Ovary (tissue), 9 donors: ENCODE data around the gene RAPH1. TPM values are rescaled to one million over a fixed set of nuclear protein-coding genes. Genes with fewer than 3 reads are reported as not detected.

Experiments
- DNase-seq, 5 donors: peaks; one replicate each; pipeline ENCODE4 v3.0.0-alpha.2; 2019 to 2020
- H3K27ac ChIP-seq, 2 donors: fragments of 200-600 bp; one replicate each; pipeline versions ENCODE4 v1.5.1 to v1.8.0; 2019 to 2022
- H3K27me3 ChIP-seq: fragments of 200-600 bp; one replicate; pipeline ENCODE4 v1.8.0; 2022
- H3K36me3 ChIP-seq: fragments of 200-600 bp; sonication (generic); one replicate; pipeline ENCODE4 v1.5.1; 2019
- H3K4me1 ChIP-seq: one replicate; pipeline ENCODE4 v1.8.1; 2013; ENCODE audit warnings: mild to moderate bottlenecking, moderate library complexity; ENCODE audit not compliant: insufficient read depth
- H3K4me3 ChIP-seq: fragments of 200-600 bp; sonication (generic); one replicate; pipeline ENCODE4 v1.5.1; 2017
- H3K9me3 ChIP-seq, 2 donors: fragments of 200-600 bp in 1 of 2; sonication (generic) in 1 of 2; one replicate each; pipeline versions ENCODE4 v1.5.1 to v1.8.1; 2013 to 2019; ENCODE audit warnings: mild to moderate bottlenecking in 1 of 2, moderate library complexity in 1 of 2
- CTCF ChIP-seq, 3 donors: fragments of 450-650 bp in 2 of 3; fragments of 200-600 bp in 1 of 3; IDR thresholded peaks; one replicate each; pipeline versions ENCODE4 v1.5.1 to v1.8.0; 2016 to 2022; ENCODE audit warnings: antibody characterized with exemption in 3 of 3, mild to moderate bottlenecking in 1 of 3
- EP300 ChIP-seq: sonication (generic); formaldehyde crosslinking; IDR thresholded peaks from one replicate; pipeline ENCODE4 v1.6.1; 2017; ENCODE audit warnings: antibody characterized with exemption
- POLR2A ChIP-seq: fragments of 450-650 bp; IDR thresholded peaks from one replicate; pipeline ENCODE4 v1.6.1; 2017; ENCODE audit warnings: antibody characterized with exemption, mild to moderate bottlenecking, moderate library complexity
- WGBS, 3 donors: extraction: QIAGEN DNeasy Blood & Tissue Kit in 1 of 3; methylation state at CpG; one replicate each; pipeline versions ENCODE4 v1.1.5 to v1.1.7; 2013 to 2017; 5-methylcytosine and 5-hydroxymethylcytosine counted together
- intact Hi-C, 4 donors: fragments of 100-400 bp; cut with DNase I; formaldehyde crosslinking; loops; one replicate each; pipeline versions ENCODE4 v1.11.0 to v1.15.1; 2022 to 2023
- polyA plus RNA-seq, 2 donors: library from polyadenylated mRNA; stranded (reverse); fragments of 200-250 nt in 1 of 2; fragments of 350-450 nt in 1 of 2; fragmentation: Illumina TruSeq in 1 of 2; extraction: RNeasy Lipid Tissue Mini Kit (QIAGEN cat#74804) in 1 of 2; gene quantifications; one replicate each; pipeline ENCODE4 v1.2.3, GENCODE V29; 2013 to 2014
- total RNA-seq, 7 donors: library from RNA; depleted of rRNA in 2 of 7; stranded (reverse); fragments of >200 nt in 2 of 7; fragmentation: NEBNext Ultra II Directional in 3 of 7; extraction: Animal tissue kit (Norgen Biotek cat#: 25700) in 3 of 7; gene quantifications; one replicate each; pipeline versions ENCODE4 v1.1.0 to v1.2.4, GENCODE V29; 2016 to 2023
- donor health status: DM: no; HTN: no; CAD: no; lungs with moderate emphysema.
- donor health status: DM: no; HTN: no; CAD: no.
- donor health status: Bipolar disorder and iron deficiency.
- donor health status: DM: yes; HTN: yes; CAD: no.
- donor health status: DM: no; HTN: no; CAD: no.
- donor health status: DM: yes; HTN: yes; CAD: no.

RAPH1 gene
- total and polyA plus RNA-seq, 9 donors, result 2.7 to 23.5 (median 10.5) TPM

DNA sequence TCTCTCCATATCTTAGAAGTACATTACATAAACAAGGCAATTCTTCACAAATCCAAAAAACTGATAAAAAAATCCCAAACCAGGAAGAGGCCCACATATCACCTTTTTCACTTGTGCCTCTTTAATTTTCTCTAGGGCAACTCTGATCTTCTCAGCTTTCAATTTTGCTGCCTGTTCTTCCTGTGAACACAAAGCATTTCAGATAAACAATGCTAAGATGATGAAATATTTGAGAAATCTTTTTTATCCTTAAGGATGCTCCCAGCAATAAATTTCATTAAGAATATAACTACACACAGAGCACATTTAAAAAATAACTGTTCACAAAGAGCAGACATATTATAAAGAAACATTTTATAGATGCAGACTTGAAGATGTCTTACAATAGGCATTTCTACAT is 73.4 kb downstream of the RAPH1 start:
- H3K4me3 ChIP-seq, result no peak overlapping the region
- H3K4me1 ChIP-seq, result no peaks in the 10 kb centered on the region
- H3K27ac ChIP-seq, result no peak overlapping the region
- intact Hi-C loops, result no loop called here
- H3K27me3 ChIP-seq, result no peaks in the 10 kb centered on the region
- TF ChIP-seq CTCF (IDR thresholded peaks at IDR 0.05), result no peak
- no peak for TF ChIP-seq POLR2A
- no peak for TF ChIP-seq EP300
- no peak for DNase-seq
- H3K9me3 ChIP-seq, result no peaks in the 10 kb centered on the region
- H3K36me3 ChIP-seq, result no peaks in the 10 kb centered on the region

GRCh38 chr2:203455209-203455608 is 79.9 kb downstream of the RAPH1 start:
- no peak overlapping the region for H3K27ac ChIP-seq
- intact Hi-C loops, result loop anchor here in 1 of 4 donors (10.0 kb wide), 1 partner anchor 880 kb away; no protein-coding TSS in a partner anchor
- 45 to 62% (median 60%) methylated on average over 3 of the region's 3 CpGs for whole genome bisulfite sequencing, 3 donors
- H3K9me3 ChIP-seq, result no peaks in the 10 kb centered on the region
- no peak overlapping the region for H3K4me3 ChIP-seq
- no peaks in the 10 kb centered on the region for H3K36me3 ChIP-seq
- no peaks in the 10 kb centered on the region for H3K4me1 ChIP-seq
- H3K27me3 ChIP-seq, result no peaks in the 10 kb centered on the region
- no peak for TF ChIP-seq POLR2A
- TF ChIP-seq CTCF (IDR thresholded peaks at IDR 0.05), result no peak
- no peak for TF ChIP-seq EP300
- no peak for DNase-seq

- WGBS, 3 donors, result 3 to 4% (median 3%) methylated on average over 1 of the region's 1 CpG
- no peak overlapping the region for H3K4me3 ChIP-seq
- no peaks in the 10 kb centered on the region for H3K27me3 ChIP-seq
- H3K4me1 ChIP-seq, result no peaks in the 10 kb centered on the region
- peak in 1 of 5 donors; percentile 30 for DNase-seq
- H3K9me3 ChIP-seq, result no peaks in the 10 kb centered on the region
- intact Hi-C loops, result loop anchor here in 2 of 4 donors (5.0 to 10.0 kb wide), 2 partner anchors 217 to 879 kb away; partner anchors contain the start of gene CYP20A1 (in 1 of the 2)
- no peak overlapping the region for H3K27ac ChIP-seq
- TF ChIP-seq CTCF (IDR thresholded peaks at IDR 0.05) (peak; percentile 56 to 73 (median 57)), POLR2A (no peak), EP300 (no peak)
- no peaks in the 10 kb centered on the region for H3K36me3 ChIP-seq
Measured at GRCh38 chr2:203453858-203454451, 81.1 kb downstream of the RAPH1 start.

DNA sequence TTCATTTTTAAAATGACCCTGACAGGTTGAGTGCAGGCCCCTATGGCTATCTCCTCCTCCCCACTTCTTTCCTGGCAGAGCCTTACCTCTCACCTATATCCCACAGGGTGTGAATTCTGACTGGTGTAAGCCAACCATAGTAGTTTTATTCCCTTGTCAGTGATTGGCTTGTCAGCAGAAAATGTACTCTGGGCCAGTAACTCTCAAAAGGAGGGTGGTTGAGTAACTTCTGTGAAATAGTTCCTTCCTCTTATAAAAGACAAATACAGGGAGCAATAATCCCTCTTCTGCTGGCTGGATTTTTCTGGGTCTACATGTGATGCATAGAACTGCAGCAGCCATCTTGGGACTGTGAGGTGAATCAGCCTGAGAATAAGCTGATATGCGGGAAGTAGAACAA is 83.4 kb downstream of the RAPH1 start:
- no peaks in the 10 kb centered on the region for H3K36me3 ChIP-seq
- no peaks in the 10 kb centered on the region for H3K27me3 ChIP-seq
- no peak overlapping the region for H3K4me3 ChIP-seq
- no peak overlapping the region for H3K27ac ChIP-seq
- 97 to 100% (median 100%) methylated on average over 1 of the region's 1 CpG for WGBS, 3 donors
- TF ChIP-seq EP300 (no peak), POLR2A (no peak), CTCF (IDR thresholded peaks at IDR 0.05) (no peak)
- no peaks in the 10 kb centered on the region for H3K4me1 ChIP-seq
- no peaks in the 10 kb centered on the region for H3K9me3 ChIP-seq
- DNase-seq, result no peak
- intact Hi-C loops, result loop anchor here in 2 of 4 donors (5.0 to 10.0 kb wide), 2 partner anchors 214 to 877 kb away; partner anchors contain the start of gene CYP20A1 (in 1 of the 2)
